HL-60 (cell line): ENCODE results near the gene DENND5A.

Source experiments
- DNase-seq, 2 experiments: peaks; one replicate each; pipeline ENCODE4 v3.0.0-alpha.2; 2010 to 2020; ENCODE audit warnings: low read depth in 1 of 2, low spot score in 1 of 2
- H3K27ac ChIP-seq: fragments of 250-450 bp; sonication (Bioruptor Pico); replicated peaks from 2 replicates; pipeline ENCODE4 v1.5.1; 2020; ENCODE audit warnings: mild to moderate bottlenecking, moderate library complexity
- H3K27me3 ChIP-seq: fragments of 250-450 bp; sonication (Bioruptor Pico); 2 replicates; pipeline ENCODE4 v1.5.1; 2021; ENCODE audit warnings: mild to moderate bottlenecking, moderate library complexity; ENCODE audit not compliant: insufficient read depth, poor library complexity, severe bottlenecking
- H3K4me3 ChIP-seq: replicated peaks from 2 replicates; pipeline ENCODE4 v1.5.1; 2011; ENCODE audit warnings: mild to moderate bottlenecking, control low read depth, low read length; ENCODE audit not compliant: insufficient read depth
- GABPA ChIP-seq: IDR thresholded peaks from 2 replicates; pipeline ENCODE4 v1.6.1; 2012; ENCODE audit warnings: low read depth
- POLR2AphosphoS5 ChIP-seq: IDR thresholded peaks from 2 replicates; pipeline ENCODE4 v1.6.1; 2012; ENCODE audit warnings: low read depth
- SPI1 ChIP-seq: IDR thresholded peaks from 2 replicates; pipeline ENCODE4 v1.6.1; 2012; ENCODE audit warnings: low read depth, mild to moderate bottlenecking, borderline replicate concordance
- TF ChIP-seq, protein P1 (sequence below): IDR thresholded peaks from one replicate; pipeline ENCODE4 v1.5.1; 2011; ENCODE audit warnings: low read length, control low read depth, inconsistent platforms; ENCODE audit not compliant: insufficient read depth
- TF ChIP-seq, protein P2 (sequence below): IDR thresholded peaks from 2 replicates; pipeline ENCODE4 v1.6.1; 2012; ENCODE audit warnings: low read depth; ENCODE audit not compliant: insufficient replicate concordance

Gene DENND5A

DNA sequence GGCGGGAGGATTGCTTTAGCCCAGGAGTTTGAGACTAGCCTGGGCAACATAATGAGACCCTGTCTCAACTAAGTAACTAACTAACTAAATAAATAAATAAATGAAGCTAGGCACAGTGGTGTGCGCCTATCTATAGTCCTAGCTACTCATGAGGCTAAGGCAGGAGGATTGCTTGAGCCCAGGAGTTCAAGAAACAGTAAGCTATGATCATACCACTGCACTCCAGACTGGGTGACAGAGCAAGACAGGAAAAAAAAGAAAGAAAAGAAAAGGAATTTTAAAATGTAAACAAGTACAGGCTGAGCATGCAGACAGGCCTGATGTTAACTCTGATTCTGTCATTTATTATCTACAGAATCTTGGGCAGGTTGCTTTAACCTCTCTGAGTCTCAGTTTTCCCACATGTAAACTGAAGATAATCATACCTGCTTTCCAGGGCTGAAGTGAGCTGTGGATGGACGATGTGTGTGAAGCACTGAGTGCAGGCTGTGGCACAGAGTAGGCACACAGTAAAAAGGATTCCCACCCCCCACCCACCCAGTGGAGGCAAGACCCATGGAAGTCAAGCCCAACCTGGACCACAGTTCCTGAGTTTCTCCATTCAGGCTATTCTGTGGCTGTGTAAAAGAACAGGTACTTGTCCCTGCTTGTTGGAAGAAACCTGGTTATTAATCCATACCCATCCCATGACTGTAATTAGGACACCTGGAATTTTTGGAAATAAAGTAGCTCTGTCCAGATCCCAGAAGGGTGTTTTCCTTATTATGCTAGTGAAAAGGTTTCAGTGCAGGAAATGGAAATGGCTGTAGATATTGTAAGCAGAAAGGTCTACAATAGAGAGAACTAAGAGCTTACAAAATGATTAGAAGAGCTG is 155.1 kb downstream of the DENND5A start:
- no peak for DNase-seq
- no peak for TF ChIP-seq POLR2AphosphoS5
- TF ChIP-seq SPI1: no peak
- TF ChIP-seq, protein P1, sequence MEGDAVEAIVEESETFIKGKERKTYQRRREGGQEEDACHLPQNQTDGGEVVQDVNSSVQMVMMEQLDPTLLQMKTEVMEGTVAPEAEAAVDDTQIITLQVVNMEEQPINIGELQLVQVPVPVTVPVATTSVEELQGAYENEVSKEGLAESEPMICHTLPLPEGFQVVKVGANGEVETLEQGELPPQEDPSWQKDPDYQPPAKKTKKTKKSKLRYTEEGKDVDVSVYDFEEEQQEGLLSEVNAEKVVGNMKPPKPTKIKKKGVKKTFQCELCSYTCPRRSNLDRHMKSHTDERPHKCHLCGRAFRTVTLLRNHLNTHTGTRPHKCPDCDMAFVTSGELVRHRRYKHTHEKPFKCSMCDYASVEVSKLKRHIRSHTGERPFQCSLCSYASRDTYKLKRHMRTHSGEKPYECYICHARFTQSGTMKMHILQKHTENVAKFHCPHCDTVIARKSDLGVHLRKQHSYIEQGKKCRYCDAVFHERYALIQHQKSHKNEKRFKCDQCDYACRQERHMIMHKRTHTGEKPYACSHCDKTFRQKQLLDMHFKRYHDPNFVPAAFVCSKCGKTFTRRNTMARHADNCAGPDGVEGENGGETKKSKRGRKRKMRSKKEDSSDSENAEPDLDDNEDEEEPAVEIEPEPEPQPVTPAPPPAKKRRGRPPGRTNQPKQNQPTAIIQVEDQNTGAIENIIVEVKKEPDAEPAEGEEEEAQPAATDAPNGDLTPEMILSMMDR: no peak
- TF ChIP-seq, protein P2, sequence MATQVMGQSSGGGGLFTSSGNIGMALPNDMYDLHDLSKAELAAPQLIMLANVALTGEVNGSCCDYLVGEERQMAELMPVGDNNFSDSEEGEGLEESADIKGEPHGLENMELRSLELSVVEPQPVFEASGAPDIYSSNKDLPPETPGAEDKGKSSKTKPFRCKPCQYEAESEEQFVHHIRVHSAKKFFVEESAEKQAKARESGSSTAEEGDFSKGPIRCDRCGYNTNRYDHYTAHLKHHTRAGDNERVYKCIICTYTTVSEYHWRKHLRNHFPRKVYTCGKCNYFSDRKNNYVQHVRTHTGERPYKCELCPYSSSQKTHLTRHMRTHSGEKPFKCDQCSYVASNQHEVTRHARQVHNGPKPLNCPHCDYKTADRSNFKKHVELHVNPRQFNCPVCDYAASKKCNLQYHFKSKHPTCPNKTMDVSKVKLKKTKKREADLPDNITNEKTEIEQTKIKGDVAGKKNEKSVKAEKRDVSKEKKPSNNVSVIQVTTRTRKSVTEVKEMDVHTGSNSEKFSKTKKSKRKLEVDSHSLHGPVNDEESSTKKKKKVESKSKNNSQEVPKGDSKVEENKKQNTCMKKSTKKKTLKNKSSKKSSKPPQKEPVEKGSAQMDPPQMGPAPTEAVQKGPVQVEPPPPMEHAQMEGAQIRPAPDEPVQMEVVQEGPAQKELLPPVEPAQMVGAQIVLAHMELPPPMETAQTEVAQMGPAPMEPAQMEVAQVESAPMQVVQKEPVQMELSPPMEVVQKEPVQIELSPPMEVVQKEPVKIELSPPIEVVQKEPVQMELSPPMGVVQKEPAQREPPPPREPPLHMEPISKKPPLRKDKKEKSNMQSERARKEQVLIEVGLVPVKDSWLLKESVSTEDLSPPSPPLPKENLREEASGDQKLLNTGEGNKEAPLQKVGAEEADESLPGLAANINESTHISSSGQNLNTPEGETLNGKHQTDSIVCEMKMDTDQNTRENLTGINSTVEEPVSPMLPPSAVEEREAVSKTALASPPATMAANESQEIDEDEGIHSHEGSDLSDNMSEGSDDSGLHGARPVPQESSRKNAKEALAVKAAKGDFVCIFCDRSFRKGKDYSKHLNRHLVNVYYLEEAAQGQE: no peak
- TF ChIP-seq GABPA: no peak

GRCh38 chr11:9104580-9104979 is 160.6 kb downstream of the DENND5A start:
- H3K27me3 ChIP-seq: no peaks in the 10 kb centered on the region
- no peak overlapping the region for H3K4me3 ChIP-seq
- H3K27ac ChIP-seq: no peak overlapping the region
- TF ChIP-seq POLR2AphosphoS5 (no peak), SPI1 (no peak), GABPA (no peak)
- TF ChIP-seq, protein P1: no peak
- TF ChIP-seq, protein P2: no peak
- DNase-seq: no peak

More for the DNA sequence above, 155.1 kb downstream of the DENND5A start:
- Histone ChIP-seq H3K27me3 (no peaks in the 10 kb centered on the region), H3K27ac (no peak overlapping the region), H3K4me3 (no peak overlapping the region)

GRCh38 chr11:9103542-9104276 is 161.4 kb downstream of the DENND5A start:
- H3K27ac ChIP-seq: no peak overlapping the region

More at GRCh38 chr11:9103542-9104276, 161.4 kb downstream of the DENND5A start:
- Histone ChIP-seq H3K4me3 (no peak overlapping the region), H3K27me3 (no peaks in the 10 kb centered on the region)
- DNase-seq: no peak
- TF ChIP-seq POLR2AphosphoS5 (no peak), GABPA (no peak), SPI1 (no peak)
- TF ChIP-seq, protein P1: no peak
- TF ChIP-seq, protein P2: no peak
